ENCODE results near the gene MSH3.
"Not testable (repeated sequence)": the region's sequence is repeated elsewhere in the genome, so short reads cannot be mapped to it uniquely, and the experiment has no call there.

Gene MSH3

GRCh38 chr5:80780761-80781285 is 126.4 kb downstream of the MSH3 start:
- H3K9me3 ChIP-seq (ENCODE audit: control insufficient read depth, low read depth, low read length), result no peaks in the 10 kb centered on the region
- H3K4me1 ChIP-seq (ENCODE audit: control insufficient read depth, low read depth, low read length), result no peaks in the 10 kb centered on the region
- H3K27me3 ChIP-seq (ENCODE audit: control insufficient read depth, insufficient read depth, low read length), result no peaks in the 10 kb centered on the region
- H3K9ac ChIP-seq (ENCODE audit: low read length), result no peak overlapping the region
- H3K4me3 ChIP-seq (ENCODE audit: low read length), result no peak overlapping the region
- H3K36me3 ChIP-seq (ENCODE audit: control insufficient read depth, low read depth, low read length), result no peaks in the 10 kb centered on the region
- no peak overlapping the region for H3K27ac ChIP-seq (ENCODE audit: low read length)

- Histone ChIP-seq H3K4me1 (ENCODE audit: control insufficient read depth, low read depth, low read length) (no peaks in the 10 kb centered on the region), H3K9me3 (ENCODE audit: control insufficient read depth, low read depth, low read length) (no peaks in the 10 kb centered on the region), H3K36me3 (ENCODE audit: control insufficient read depth, low read depth, low read length) (no peaks in the 10 kb centered on the region)
These were observed 126.9 kb downstream of the MSH3 start for GRCh38 chr5:80781356-80781755.

GRCh38 chr5:80782626-80783025 is 128.2 kb downstream of the MSH3 start:
- Histone ChIP-seq H3K4me3 (ENCODE audit: low read length) (no peak overlapping the region), H3K27me3 (ENCODE audit: control insufficient read depth, insufficient read depth, low read length) (no peaks in the 10 kb centered on the region), H3K27ac (ENCODE audit: low read length) (no peak overlapping the region), H3K36me3 (ENCODE audit: control insufficient read depth, low read depth, low read length) (no peaks in the 10 kb centered on the region), H3K4me1 (ENCODE audit: control insufficient read depth, low read depth, low read length) (no peaks in the 10 kb centered on the region), H3K9me3 (ENCODE audit: control insufficient read depth, low read depth, low read length) (no peaks in the 10 kb centered on the region), H3K9ac (ENCODE audit: low read length) (no peak overlapping the region)

More at GRCh38 chr5:80781356-80781755, 126.9 kb downstream of the MSH3 start:
- no peak overlapping the region for H3K9ac ChIP-seq (ENCODE audit: low read length)
- no peak overlapping the region for H3K27ac ChIP-seq (ENCODE audit: low read length)
- no peaks in the 10 kb centered on the region for H3K27me3 ChIP-seq (ENCODE audit: control insufficient read depth, insufficient read depth, low read length)
- no peak overlapping the region for H3K4me3 ChIP-seq (ENCODE audit: low read length)

GRCh38 chr5:80783751-80784150 is 129.3 kb downstream of the MSH3 start:
- H3K9ac ChIP-seq (ENCODE audit: low read length); H3K4me1 ChIP-seq (ENCODE audit: control insufficient read depth, low read depth, low read length); H3K36me3 ChIP-seq (ENCODE audit: control insufficient read depth, low read depth, low read length); H3K9me3 ChIP-seq (ENCODE audit: control insufficient read depth, low read depth, low read length); H3K27ac ChIP-seq (ENCODE audit: low read length); H3K4me3 ChIP-seq (ENCODE audit: low read length); H3K27me3 ChIP-seq (ENCODE audit: control insufficient read depth, insufficient read depth, low read length): not testable (repeated sequence)

GRCh38 chr5:80784451-80784850 is 130.0 kb downstream of the MSH3 start:
- Histone ChIP-seq H3K27me3 (ENCODE audit: control insufficient read depth, insufficient read depth, low read length) (no peaks in the 10 kb centered on the region), H3K9ac (ENCODE audit: low read length) (no peak overlapping the region), H3K4me1 (ENCODE audit: control insufficient read depth, low read depth, low read length) (no peaks in the 10 kb centered on the region), H3K27ac (ENCODE audit: low read length) (no peak overlapping the region), H3K9me3 (ENCODE audit: control insufficient read depth, low read depth, low read length) (no peaks in the 10 kb centered on the region), H3K36me3 (ENCODE audit: control insufficient read depth, low read depth, low read length) (no peaks in the 10 kb centered on the region), H3K4me3 (ENCODE audit: low read length) (no peak overlapping the region)

- H3K4me1 ChIP-seq (ENCODE audit: control insufficient read depth, low read depth, low read length); H3K4me3 ChIP-seq (ENCODE audit: low read length); H3K27me3 ChIP-seq (ENCODE audit: control insufficient read depth, insufficient read depth, low read length); H3K27ac ChIP-seq (ENCODE audit: low read length); H3K9ac ChIP-seq (ENCODE audit: low read length); H3K9me3 ChIP-seq (ENCODE audit: control insufficient read depth, low read depth, low read length): not testable (repeated sequence)
- peaks cover 16% of the 10 kb centered on the region for H3K36me3 ChIP-seq (ENCODE audit: control insufficient read depth, low read depth, low read length)
These were observed 135.0 kb downstream of the MSH3 start for GRCh38 chr5:80789319-80790016.

- Histone ChIP-seq H3K27ac (ENCODE audit: low read length) (no peak overlapping the region), H3K9ac (ENCODE audit: low read length) (no peak overlapping the region), H3K4me3 (ENCODE audit: low read length) (no peak overlapping the region), H3K36me3 (ENCODE audit: control insufficient read depth, low read depth, low read length) (peaks cover 23% of the 10 kb centered on the region), H3K27me3 (ENCODE audit: control insufficient read depth, insufficient read depth, low read length) (no peaks in the 10 kb centered on the region), H3K9me3 (ENCODE audit: control insufficient read depth, low read depth, low read length) (no peaks in the 10 kb centered on the region), H3K4me1 (ENCODE audit: control insufficient read depth, low read depth, low read length) (no peaks in the 10 kb centered on the region)
These were observed 136.2 kb downstream of the MSH3 start for GRCh38 chr5:80790698-80791097.

- no peaks in the 10 kb centered on the region for H3K9me3 ChIP-seq (ENCODE audit: control insufficient read depth, low read depth, low read length)
- H3K27ac ChIP-seq (ENCODE audit: low read length), result no peak overlapping the region
- H3K27me3 ChIP-seq (ENCODE audit: control insufficient read depth, insufficient read depth, low read length), result no peaks in the 10 kb centered on the region
- peaks cover 23% of the 10 kb centered on the region for H3K36me3 ChIP-seq (ENCODE audit: control insufficient read depth, low read depth, low read length)
- H3K4me3 ChIP-seq (ENCODE audit: low read length), result no peak overlapping the region
- H3K9ac ChIP-seq (ENCODE audit: low read length), result no peak overlapping the region
- H3K4me1 ChIP-seq (ENCODE audit: control insufficient read depth, low read depth, low read length), result no peaks in the 10 kb centered on the region
These were observed 138.9 kb downstream of the MSH3 start for GRCh38 chr5:80793354-80793753.

GRCh38 chr5:80796846-80797245 is 142.4 kb downstream of the MSH3 start:
- no peaks in the 10 kb centered on the region for H3K27me3 ChIP-seq (ENCODE audit: control insufficient read depth, insufficient read depth, low read length)
- H3K27ac ChIP-seq (ENCODE audit: low read length), result no peak overlapping the region
- H3K9me3 ChIP-seq (ENCODE audit: control insufficient read depth, low read depth, low read length), result no peaks in the 10 kb centered on the region
- no peak overlapping the region for H3K9ac ChIP-seq (ENCODE audit: low read length)
- no peaks in the 10 kb centered on the region for H3K4me1 ChIP-seq (ENCODE audit: control insufficient read depth, low read depth, low read length)
- H3K4me3 ChIP-seq (ENCODE audit: low read length), result no peak overlapping the region
- H3K36me3 ChIP-seq (ENCODE audit: control insufficient read depth, low read depth, low read length), result peaks cover 13% of the 10 kb centered on the region

GRCh38 chr5:80797428-80798024 is 143.1 kb downstream of the MSH3 start:
- Histone ChIP-seq H3K9ac (ENCODE audit: low read length) (no peak overlapping the region), H3K9me3 (ENCODE audit: control insufficient read depth, low read depth, low read length) (no peaks in the 10 kb centered on the region), H3K4me1 (ENCODE audit: control insufficient read depth, low read depth, low read length) (no peaks in the 10 kb centered on the region), H3K27me3 (ENCODE audit: control insufficient read depth, insufficient read depth, low read length) (no peaks in the 10 kb centered on the region), H3K36me3 (ENCODE audit: control insufficient read depth, low read depth, low read length) (peaks cover 13% of the 10 kb centered on the region), H3K4me3 (ENCODE audit: low read length) (no peak overlapping the region), H3K27ac (ENCODE audit: low read length) (no peak overlapping the region)

- H3K4me3 ChIP-seq (ENCODE audit: low read length), result no peak overlapping the region
- peaks cover 10% of the 10 kb centered on the region for H3K36me3 ChIP-seq (ENCODE audit: control insufficient read depth, low read depth, low read length)
- no peak overlapping the region for H3K9ac ChIP-seq (ENCODE audit: low read length)
- no peaks in the 10 kb centered on the region for H3K9me3 ChIP-seq (ENCODE audit: control insufficient read depth, low read depth, low read length)
- H3K27me3 ChIP-seq (ENCODE audit: control insufficient read depth, insufficient read depth, low read length), result no peaks in the 10 kb centered on the region
- no peak overlapping the region for H3K27ac ChIP-seq (ENCODE audit: low read length)
- H3K4me1 ChIP-seq (ENCODE audit: control insufficient read depth, low read depth, low read length), result no peaks in the 10 kb centered on the region
These were observed 143.7 kb downstream of the MSH3 start for GRCh38 chr5:80798166-80798565.

- H3K36me3 ChIP-seq (ENCODE audit: control insufficient read depth, low read depth, low read length), result peaks cover 7% of the 10 kb centered on the region
These were observed 144.2 kb downstream of the MSH3 start for GRCh38 chr5:80798633-80799032.

More at GRCh38 chr5:80798633-80799032, 144.2 kb downstream of the MSH3 start:
- H3K27me3 ChIP-seq (ENCODE audit: control insufficient read depth, insufficient read depth, low read length), result no peaks in the 10 kb centered on the region
- no peak overlapping the region for H3K9ac ChIP-seq (ENCODE audit: low read length)
- no peak overlapping the region for H3K27ac ChIP-seq (ENCODE audit: low read length)
- H3K4me1 ChIP-seq (ENCODE audit: control insufficient read depth, low read depth, low read length), result no peaks in the 10 kb centered on the region
- no peaks in the 10 kb centered on the region for H3K9me3 ChIP-seq (ENCODE audit: control insufficient read depth, low read depth, low read length)
- H3K4me3 ChIP-seq (ENCODE audit: low read length), result no peak overlapping the region

All from iPS-18a (cell line).